HG03575 (cell line): ENCODE results near the gene SACS.
"Not testable (repeated sequence)": the region's sequence is repeated elsewhere in the genome, so short reads cannot be mapped to it uniquely, and the experiment has no call there.

Experiments
- ATAC-seq: cut with Tn5 transposase; IDR thresholded peaks from one replicate; pipeline ENCODE4 v1.9.1; 2021; ENCODE audit not compliant: unreplicated experiment, insufficient number of reproducible peaks, low FRiP score; ENCODE audit errors: extremely low read depth

SACS gene

DNA sequence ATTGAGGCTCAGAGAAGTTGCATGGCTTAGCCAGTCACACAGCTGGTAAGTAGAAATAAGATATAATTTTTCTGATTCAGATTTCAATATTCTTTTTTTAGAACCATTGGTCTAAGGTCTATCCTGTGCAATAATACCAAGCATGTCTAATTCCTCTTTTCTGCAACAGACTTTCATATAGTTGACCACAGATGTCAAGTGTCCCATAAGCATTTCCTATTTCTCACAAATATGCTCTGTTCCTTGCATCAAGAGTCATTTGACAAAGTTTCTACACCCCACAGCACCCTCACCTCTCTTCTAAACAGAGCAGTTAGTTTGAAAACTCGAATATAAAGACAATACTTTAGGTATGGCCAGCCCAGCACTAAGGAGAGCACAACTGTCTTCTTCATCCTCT is 26.8 kb upstream of the SACS start:
- ATAC-seq: peak; percentile 62

DNA sequence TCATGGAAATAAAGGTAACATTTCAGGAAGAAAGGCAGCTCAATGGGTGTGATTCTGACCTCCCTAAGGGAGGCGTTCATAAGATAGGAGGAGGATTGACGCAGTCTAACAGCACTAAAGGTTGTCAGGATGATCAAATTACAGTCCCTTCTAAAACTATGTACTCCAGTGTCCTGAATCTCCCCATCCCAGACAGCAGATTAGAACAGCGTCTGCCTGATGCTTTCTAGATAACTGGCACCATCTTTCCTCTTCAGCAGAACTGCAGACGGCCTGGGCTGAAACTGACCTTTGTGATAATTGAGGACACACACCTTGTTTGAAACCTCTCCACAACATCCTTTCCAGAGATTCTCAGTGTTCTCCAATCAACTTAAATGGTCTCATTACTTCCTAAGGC is 25.5 kb upstream of the SACS start:
- ATAC-seq: no peak

DNA sequence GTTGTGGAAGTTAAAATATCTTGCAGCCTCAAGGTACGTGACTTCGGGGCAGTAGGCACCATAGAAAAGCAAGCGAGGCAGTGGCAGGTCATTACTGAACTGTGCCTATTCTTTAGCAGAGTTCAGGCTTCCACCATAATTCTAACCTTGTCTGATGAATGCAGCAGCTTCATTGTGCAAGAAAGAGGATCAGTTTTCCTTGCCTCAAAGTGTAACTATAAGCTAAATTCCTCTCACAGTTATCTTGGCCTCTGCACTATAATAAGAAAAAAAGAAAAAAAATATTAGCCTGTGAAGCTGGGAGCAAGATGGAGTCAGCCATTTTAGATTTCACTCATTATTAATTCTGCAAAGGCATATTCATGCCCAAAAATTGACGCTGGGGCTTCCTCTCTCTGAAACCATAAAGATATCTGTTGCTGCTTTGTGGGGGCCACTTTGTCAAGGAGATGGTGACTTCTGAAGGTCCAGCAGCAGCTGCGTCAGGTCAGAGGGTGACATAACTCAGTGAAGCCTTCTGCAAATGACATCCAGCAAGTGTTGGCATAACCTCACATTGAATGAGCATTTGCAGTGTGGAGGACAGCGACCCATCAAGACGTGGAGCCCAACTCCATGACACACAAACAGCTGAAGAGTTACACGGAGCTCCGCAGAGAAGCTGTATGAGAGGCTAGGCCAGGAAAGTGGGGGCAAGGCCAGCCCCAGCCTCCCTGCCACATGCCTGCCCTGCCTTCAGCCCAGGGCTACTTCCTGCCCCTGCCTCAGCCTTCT is 23.1 kb upstream of the SACS start:
- no peak for ATAC-seq

DNA sequence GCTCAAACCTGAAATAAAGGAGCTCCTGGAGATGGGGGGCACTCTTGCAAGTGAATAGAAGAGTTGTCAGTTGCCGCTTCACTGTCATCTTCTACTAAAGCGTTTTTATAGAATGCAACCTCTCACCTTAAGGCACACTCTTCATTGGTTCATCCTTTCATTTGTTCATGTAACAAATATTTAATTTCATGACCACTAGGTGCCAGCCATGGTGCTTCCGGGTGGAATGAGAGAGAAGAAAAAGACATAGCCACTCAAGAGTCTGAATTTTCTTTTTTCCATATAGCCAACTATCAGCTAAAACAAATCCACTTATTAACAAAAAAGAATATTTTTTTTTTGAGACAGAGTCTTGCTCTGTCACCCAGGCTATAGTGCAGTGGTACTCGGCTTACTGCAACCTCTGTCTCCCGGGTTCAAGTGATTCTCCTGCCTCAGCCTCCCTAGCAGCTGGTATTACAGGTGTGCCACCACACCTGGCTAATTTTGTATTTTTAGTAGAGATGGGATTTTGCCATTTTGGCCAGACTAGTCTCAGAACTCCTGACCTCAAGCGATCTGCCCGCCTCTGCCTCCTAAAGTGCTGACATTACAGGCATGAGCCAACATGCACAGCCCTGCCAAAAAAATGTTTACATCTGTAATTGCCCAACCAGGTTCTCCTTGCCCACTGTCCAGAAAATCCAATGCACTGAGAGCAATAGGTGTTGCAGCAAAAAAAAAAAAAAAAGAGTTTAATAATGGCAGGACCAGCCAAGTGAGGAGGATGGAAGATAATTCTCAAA is 22.1 kb upstream of the SACS start:
- no peak for ATAC-seq

DNA sequence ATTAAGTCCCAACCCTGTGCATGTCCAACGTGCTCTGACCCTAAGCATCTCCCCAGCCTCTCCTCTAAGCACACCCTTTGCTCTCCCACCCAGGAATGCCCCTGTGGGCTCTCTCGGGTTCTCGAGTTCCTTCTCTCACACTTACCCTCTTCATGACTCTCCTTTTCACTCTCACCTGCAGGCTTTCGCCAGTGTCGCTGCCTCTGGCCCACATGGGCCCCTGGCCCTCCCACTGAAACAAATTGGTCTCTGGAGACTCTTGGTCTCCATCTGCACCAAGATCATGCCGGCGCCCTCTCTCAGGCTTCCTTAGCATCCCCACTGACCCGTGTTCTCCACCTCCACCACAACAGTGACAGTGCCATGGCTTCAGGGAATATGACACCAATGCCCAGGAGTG is 19.6 kb upstream of the SACS start:
- ATAC-seq: no peak

DNA sequence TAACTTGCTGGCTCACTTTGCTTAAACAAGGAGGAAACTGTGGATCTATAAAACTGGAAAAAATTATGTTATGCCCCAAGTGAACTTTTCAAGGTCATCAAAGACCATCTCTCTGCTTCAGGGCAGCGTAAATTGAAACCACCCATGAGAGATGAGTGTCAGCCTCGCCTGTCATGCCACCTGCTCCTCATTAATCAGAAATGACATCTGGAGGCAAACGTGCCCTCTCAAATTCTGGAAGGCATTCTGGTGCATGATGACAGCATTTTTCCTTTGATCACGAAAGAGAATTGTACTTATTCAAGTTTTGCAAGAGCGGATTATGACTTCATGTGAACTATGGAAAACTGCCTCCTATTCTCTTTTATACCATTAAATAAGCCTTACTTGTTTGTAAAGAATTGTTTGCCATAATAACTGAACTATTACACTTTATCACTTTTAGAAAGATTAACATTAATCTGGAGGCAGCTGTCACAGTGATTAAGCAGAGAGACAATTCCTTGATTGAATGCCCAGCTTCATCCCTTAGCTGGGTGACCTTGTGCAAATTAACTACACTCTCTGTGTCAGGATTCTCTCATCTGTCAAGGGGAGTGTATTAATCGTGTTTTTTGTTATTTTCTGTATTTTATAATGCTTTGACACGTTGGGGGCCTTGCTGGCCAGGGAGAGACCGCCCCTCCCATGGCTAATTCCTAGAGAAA is 17.0 kb upstream of the SACS start:
- ATAC-seq: no peak

DNA sequence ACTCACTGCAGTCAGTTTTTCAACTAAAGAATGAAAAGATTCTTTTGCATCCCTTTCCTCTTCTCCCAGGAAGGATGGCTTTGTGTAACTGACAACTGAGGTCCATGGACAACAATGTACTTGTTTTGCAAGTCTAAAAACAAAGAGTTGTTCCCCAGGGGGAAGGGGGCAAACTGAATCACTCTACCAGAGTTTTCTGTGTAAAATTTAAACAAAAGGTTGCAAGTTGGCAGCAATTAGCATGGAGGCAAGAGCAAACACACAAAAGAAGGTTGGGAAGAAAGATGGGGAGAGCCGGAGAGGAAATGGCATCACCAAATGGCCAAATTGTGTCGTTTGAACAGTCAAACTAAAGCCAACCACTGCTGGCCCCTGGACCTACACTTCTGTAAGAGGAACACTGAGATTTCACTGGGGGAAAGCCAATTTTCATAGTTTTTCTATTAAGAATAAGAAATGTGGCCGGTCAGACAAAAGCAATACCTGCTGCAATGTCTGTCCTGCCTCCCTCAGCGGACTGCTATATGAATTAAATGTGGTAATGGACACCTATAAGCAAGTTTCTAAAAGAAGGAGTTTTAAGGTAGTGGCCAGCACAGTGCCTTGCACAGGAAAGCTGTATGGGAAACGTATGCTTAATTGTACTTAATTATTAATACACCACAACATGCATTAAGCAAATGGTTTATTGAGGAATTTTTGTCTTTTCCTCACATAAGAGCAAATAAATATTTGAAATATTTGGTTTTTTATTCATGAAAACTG is 16.1 kb upstream of the SACS start:
- ATAC-seq: no peak

DNA sequence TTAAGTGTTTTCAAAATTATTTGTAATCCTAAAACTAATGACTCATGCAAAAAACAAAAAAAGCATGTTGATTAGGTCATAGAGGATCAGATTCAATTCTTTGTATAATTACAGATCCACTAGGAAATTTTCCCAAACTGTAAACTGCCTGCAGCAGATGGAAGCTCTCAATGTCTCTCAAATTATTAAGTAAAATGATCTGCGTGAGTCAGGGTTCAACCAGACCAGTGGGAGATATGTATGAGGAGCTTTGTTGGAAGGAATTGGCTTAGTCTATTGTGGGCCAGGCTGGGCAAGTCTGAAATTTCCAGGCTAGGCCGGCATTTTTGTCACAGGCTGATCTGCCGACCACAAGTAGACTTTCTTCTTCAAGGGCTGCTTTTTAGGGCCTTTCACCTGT is 14.4 kb upstream of the SACS start:
- no peak for ATAC-seq

DNA sequence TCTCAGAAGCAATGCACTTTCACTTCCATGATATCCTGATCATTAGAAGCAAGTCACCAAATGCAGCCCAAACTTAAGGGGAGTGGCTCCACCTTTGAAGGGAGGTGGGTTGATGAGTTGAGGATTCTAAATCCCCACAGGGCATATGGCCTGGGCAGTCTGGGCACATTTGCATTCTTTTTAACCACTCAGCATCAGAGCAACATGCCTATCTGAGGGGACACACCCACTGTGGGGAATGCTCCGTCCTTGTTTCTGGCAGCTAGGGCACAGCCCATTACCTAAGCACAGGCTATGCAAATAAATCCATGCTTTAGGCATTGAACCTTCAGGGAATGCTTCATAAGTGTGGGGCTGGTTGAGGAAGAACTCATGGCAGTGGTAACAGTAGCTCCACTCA is 12.3 kb upstream of the SACS start:
- no peak for ATAC-seq

DNA sequence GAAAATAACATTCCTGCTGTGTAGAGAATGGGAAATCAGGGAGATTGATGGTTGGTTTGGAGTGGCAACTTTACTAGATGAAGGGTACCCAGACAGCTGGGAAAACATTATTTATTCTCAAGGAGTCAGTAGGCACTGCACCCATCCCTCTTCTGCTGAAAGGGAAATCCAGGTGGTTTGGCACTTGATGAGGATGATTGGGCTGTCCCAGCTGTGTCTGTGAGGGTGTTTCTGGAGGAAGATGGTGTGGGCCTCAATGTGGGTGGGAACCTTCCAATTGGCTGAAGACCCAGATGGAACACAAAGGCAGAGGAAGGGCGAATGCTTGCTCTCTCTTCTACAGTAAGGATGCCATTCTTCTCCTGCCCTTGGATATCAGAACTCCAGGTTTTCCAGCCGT is 10.4 kb upstream of the SACS start:
- ATAC-seq: no peak

DNA sequence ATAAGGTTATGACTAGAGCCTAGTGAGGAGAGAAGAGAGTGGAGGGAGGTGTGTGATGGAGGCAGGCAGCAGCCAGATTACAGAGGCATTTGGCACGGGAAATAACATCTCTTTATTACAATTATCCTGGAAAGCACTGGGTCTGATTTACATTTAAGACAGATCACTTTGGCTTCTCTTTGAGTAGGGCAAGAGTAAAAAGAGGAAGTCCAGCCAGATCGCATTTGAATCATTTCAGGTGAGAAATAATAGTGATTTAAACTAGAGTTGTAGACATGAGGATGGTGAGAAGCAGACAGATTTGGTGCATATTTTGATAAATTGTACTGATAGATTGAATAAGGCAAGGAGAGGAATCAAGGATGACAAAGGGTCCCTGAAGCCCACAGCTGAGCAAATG is 9.6 kb upstream of the SACS start:
- ATAC-seq: no peak

DNA sequence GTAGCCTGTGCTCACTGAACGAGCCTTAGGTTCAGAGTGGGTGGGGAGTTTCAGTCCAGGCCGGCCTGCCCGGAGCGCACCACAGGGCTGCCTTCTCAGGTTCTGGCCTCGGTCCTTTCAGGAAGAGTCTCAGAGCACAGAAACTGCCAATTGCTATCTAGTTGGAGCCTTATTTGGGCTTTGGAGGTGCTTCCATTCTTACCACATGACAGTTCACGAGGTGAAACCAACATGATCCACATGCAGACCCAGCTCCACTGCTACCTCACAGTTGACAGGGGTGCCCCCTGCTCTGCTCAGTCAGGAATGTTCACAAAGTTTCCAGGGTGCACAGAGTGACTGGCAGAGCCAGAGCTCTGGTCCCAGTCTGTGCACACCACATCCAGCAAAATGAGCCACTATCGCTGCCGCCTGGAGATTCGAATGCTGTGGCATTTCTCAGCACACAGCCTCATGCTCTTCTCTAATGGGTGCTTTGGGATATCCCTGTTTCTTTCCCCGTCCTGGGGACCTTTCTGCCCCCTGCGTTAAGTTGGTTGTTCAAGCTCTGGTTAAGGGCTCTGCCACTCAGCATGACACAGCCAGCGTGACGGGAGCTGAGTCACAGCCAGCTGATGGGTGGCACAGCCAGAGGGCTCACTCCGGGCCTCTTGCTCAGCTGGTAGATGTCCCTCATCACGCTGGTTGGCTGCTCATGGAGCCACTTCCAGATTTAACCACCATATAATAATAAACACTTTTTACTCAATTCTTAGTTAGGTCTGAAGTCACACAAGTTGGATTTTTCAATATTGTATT is 7.5 kb upstream of the SACS start:
- ATAC-seq: no peak

DNA sequence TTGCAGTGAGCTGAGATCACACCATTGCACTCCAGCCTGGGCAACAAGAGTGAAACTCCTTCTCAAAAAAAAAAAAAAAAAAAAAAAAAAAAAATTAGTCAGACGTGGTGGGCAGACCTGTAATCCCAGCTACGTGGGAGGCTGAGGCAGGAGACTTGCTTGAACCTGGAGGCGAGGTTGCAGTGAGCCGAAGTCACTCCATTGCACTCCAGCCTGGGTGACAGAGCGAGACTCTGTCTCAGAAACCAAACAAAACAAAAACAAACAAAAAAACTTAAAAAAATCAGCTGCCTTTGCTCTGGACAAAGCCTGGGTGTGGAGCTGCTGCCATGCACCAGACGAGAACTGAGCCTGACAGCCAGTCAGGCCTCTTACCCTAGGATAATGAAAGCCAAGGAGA is 6.8 kb upstream of the SACS start:
- ATAC-seq: not testable (repeated sequence)

DNA sequence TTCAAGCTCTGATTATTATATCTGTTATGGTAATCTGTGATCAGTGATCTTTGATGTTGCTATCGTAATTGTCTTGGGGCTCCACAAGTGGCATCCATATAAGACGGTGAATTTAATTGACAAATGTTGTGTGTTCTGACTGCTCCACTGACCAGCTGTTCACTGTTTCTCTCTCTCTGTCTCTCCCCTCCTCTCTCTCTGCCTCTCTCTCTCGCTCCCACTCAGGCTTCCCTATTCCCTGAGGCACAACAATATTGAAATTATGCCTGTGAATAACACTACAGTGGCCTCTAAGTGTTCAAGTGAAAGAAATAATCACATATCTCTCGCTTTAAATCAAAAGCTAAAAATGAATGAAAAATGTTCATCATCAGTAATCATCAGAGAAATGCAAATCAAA is 4.4 kb upstream of the SACS start:
- no peak for ATAC-seq

DNA sequence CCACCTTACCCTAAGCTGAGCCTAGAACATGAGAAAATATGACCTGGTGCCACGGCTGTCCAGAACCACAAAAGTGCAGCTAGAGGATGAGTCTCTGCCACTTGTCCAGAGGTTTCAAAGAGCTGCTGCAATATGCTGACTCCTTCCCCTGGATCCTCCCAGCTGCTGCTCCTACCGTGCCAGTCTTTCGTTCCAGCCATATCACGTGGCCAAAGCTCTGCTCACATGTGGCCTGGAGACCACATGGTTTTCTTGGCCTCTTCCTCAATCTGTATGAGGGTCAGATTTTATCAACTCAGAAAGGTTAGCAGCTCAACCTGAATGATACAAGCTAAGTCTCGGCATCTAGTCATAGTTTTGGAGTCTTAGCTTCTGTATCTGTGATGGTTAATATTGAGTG is 3.2 kb upstream of the SACS start:
- ATAC-seq: no peak

DNA sequence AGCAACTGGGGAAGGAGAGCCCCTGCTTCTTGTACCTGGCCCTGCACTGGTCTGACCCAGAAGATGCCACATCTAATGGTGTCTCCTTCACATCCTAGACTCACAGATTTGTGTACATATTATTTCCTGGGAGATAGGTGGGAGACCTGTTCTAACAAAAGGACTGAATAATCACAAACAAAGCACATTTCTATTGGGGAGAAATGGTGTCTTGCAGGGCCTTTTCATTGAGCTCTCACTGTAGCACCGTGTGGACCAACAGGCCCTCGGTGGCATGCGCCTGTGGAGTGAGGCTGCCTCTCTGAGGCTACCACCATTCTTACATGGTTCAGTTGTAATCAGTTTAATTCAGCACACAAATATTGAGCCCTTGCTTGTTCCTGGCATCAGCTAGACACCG is 989 bp upstream of the SACS start:
- ATAC-seq: no peak

DNA sequence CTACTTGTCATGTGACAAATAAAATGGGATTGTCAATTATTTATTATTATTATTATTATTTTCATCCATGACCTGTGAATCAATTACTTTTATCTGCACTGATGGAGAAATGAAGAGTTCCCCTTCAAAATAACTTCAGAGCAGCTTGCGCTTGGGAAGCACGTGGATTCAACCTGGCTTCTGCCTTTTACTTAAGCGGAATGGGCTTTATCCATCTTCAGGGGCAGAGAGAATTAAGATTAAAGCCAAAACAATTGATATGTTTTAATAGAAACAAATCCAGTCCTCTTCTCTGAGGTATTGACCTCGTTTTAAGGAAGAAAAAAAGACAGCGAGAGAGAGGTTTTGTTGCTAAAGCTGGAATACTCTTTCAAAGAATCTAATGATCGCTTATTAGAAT is 876 bp downstream of the SACS start:
- ATAC-seq: no peak

DNA sequence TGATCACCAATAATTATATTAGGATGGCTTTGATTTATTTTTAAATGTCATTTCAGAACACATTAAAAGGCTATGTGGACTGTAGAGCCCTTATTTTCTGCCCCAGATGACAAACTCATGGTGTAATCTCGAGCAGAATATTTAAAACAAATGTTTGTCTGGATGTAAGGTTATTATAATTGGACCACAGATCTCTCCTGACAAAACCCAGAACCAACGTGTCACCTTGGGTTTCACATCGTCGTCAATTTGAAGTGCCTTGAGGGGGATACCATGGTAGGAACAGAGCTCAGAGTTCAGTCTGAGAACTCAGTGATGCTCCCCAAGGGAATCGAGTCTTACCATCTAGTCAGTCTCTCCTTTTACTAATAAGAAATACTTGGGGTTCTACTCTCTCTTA is 2.8 kb downstream of the SACS start:
- ATAC-seq: no peak
